Anterior cingulate cortex (tissue), 58 donors: Measurements from ENCODE around the gene VMA21.

ENCODE experiments used
- DNase-seq, 58 donors: peaks; one replicate each; lab custom pipeline; 2025; lab: John Stamatoyannopoulos, UW

VMA21 gene

DNA sequence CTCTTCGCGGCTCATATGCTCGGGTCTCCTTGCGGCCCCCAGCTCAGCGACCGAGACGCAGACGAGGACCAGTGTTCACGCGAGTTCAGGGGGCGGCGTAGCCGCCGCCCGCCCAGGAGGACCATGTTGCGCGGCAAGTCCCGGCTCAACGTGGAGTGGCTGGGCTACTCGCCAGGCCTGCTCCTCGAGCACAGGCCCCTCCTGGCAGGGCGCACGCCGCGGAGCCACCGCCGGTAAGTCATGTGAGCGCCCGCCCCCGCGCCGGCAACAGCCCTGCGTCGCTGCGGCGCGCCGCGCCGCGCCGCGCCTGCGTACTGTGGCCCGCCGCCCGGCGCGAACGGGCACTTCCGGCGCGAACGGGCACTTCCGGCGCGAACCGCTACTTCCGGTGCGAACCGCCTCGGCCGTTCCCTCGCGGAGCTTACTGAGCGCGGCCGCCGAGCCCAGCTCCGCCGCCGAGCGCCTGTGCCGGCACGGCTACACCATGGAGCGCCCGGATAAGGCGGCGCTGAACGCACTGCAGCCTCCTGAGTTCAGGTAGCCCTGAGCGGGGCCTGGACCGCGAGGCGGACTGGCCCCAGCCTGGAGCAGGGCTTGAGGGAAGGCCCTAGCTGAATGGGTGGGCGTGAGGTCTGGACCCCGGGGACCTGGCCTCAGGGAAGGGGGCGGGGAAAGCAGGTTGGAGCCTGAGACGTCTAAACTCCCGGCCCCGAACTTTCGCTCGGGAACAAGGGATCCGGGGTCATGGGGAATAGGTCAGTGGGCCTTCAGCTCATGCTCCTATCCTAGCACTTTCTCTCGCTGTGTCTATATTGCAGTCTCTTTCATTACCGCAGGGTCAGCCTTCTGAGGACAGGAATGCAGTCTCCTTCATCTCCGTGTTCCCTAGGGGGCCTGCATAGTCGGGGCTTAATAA, at the start of gene VMA21:
Gene VMA21, plus strand, starts transcription at position 382 of the 916 bp plus-strand sequence. Its CDS starts 103 bp downstream, at position 485.
- DNase-seq: peak in 57 of 58 donors; percentile 5 to 84 (median 60)

DNA sequence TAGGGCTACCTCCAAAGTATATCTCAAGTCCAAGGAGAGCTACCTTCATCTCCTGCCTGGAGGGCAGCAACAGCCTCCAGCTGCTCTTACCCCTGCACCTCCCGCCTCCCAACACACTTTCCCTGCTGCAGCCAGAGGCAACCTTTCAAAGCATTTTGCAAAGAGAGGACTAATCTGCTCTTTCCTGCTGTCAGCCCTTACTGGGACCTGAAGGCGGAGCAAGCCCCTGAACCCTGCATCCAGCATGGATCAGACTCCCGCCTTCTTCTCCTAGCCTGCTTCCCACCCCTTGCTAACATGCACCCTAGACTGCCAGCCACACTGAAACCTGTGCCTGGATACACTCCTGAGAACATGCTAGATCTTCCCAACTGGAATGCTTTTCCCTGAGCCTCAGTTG, 37.7 kb upstream of the VMA21 start:
- DNase-seq: no peak

DNA sequence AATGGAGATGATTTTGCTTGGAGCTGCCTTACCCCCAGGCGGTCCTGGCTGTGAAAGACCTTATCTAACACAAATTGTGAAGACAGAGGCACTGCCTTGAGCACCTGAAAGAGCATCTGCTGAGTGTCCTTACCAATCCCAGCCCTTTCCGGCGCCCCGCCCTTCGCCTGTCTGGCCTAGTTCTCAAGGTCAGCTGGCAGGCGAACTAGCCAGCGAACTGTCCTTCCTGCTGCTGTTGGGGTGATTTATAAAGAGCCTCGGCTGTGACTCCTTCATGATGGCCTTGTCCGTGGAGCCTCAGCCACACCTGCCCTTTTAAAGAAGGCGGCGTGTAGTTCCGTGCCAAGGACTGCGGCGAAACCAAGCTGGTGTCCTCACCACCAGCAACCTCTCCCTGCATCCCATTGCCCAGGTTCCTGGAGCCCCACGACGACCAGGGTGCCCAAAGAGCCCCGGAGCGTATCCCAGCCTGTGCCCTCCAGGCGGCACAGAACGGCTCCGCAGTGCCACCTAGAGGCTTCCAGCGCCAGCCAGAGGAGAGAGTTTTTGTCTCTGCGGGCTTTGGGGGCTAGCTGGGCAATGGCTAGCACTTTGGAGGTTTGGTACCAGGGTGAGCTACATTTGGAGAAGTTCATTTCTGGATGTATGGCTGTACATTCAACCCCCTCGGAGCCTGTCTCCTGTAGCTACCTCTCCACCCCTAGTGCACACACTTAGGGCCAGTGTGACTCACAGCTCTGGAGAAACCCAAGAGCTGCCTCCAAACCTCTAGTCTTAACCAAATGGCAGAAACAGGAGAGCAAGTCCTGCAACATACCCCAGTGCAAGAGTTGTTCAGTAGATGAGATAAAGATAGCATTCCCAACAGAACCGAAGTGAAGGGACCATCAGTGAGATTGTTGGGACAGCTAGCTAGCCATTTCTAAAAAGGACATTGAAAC, 36.8 kb upstream of the VMA21 start:
- peak in 16 of 58 donors; percentile 0 to 18 (median 1) for DNase-seq

DNA sequence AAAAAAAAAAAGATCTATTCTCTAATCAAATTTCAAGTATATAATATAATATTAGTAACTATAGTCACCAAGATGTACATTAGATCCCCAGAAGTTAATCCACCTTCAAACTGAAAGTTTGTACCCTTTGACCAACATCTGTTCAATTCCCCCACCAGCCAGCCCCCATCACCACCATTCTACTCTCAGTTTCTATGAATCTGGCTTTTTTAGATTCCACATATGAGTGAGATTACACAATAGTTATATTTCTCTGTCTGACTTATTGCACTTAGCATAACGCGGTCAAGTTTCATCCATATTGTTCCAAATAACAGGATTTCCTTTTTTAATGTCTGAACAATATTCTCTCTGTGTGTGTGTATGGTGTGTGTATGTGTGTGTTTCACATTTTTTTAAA, 33.7 kb upstream of the VMA21 start:
- DNase-seq: no peak

GRCh38 chrX:151365579-151365978, 31.4 kb upstream of the VMA21 start:
- no peak for DNase-seq

DNA sequence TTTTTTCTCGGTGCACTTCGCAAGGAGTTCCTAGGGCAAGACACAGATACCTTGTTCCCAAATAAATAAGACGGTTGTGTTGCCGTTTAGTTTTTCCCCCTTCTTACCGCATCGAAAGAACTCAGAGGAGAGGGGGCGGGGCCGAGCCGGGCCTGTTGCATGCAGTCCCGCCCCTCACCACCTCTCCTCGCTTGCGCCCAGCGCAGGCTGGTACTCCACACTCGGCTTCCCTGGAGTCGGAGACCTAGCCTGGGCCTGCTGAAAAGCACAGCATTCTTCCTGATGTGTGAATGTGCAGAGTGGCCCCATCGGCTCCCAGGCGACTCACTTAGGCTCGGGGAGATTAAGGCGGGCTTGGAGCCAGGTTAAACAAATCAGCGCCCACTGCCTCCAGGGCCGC, 26.1 kb upstream of the VMA21 start:
- no peak for DNase-seq

GRCh38 chrX:151384807-151385206, 12.2 kb upstream of the VMA21 start:
- DNase-seq: peak in 18 of 58 donors; percentile 1 to 37 (median 12)

GRCh38 chrX:151386838-151387459, 10.1 kb upstream of the VMA21 start:
- DNase-seq: no peak

DNA sequence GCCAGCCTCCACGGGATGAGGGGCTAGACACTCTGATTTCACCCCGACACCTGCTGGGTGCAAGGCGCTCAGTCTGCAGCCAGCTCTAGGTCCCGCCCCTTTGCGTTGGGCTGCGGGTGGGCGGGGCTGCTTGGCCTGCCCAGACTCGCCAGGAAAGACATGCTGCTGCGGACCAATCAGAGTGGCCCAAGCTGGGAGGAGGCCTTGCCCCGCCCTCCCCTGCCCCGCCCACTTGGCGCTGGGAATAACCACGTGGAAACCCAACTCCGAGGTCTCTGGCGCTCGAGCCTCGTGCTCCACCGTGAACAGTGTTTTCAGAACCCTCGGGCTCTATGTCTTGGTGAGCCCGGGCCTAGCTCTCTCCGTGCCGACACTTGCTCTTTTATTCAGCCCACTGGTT, 5.3 kb upstream of the VMA21 start:
- no peak for DNase-seq

DNA sequence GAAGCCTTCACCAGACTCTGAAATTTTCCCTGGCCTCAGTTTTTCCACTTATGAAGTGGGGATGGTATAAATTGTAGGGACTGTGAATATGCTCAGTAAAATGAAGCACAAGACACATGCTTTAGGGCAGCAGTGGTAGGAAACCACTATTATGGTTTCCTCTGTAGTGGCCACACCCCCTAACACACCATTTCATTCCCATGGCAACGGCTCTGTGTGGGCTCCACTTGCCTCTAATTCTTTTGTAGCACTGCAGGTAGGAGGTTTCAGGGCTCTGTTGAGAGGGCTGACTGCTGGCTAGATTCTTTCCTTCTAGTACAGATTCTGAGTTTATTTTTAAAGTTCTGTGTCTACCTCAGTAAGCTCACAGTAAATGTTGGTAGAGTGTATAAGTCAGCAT, 3.5 kb upstream of the VMA21 start:
- DNase-seq: peak in 2 of 58 donors; percentile 1 to 11

- DNase-seq: peak in 3 of 58 donors; percentile 28 to 56 (median 40)
Measured at GRCh38 chrX:151396042-151396824, 773 bp upstream of the VMA21 start.

- DNase-seq: no peak
Measured at GRCh38 chrX:151397741-151398070, 700 bp downstream of the VMA21 start.

- DNase-seq: no peak
Measured at GRCh38 chrX:151398346-151398745, 1.3 kb downstream of the VMA21 start.

GRCh38 chrX:151402719-151403390, 5.8 kb downstream of the VMA21 start:
- DNase-seq: peak in 10 of 58 donors; percentile 0 to 22 (median 5)

DNA sequence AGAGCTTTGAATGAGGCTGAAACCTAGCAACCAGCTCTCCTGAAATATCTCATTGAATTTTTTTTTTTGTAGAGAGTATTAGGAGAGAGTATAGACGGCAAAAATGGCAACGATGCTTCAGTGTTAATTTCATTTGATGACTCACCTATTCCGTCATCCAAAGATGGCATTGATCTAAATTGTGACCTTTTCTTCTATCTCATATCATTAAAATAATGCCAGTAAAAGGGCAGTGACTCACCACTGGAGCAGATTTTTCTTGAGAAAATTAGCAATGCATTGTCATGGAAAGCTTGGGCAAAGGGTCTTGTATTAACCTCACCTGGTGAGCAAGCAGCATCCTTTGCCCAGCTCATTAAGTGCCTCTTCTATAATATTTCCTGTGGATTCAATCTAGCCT, 19.6 kb downstream of the VMA21 start:
- no peak for DNase-seq

GRCh38 chrX:151419782-151420181, 22.8 kb downstream of the VMA21 start:
- no peak for DNase-seq

- DNase-seq: no peak
Measured at GRCh38 chrX:151424505-151424904, 27.5 kb downstream of the VMA21 start.

DNA sequence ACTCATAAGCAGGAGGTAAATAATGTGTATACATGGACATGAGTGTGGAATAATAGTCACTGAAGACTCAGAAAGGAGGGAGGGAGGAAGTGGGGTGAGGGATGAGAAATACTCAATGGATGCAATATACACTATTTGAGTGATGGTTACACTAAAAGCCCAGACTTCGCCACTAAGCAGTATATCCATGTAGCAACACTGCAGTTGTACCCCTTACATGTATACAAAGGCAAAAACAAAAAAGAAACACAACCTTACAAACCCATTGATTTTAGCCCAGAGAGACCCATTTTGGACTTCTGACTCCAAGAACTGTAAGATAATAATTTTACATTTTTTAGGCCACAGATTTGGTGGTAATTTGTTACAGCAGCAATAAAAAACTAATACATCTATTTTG, 51.5 kb downstream of the VMA21 start:
- no peak for DNase-seq

- no peak for DNase-seq
Measured at GRCh38 chrX:151458824-151459223, 61.8 kb downstream of the VMA21 start.
